Astrocyte (in vitro differentiated cells and primary cell): ENCODE results near the gene ABHD2. TPM values are rescaled to one million over a fixed set of nuclear protein-coding genes. Genes with fewer than 3 reads are reported as not detected.

Experiments
- DNase-seq: peaks from one replicate; pipeline ENCODE4 v3.0.0-alpha.2; 2010; ENCODE audit warnings: low read depth
- FAIRE-seq: peaks from 2 replicates; lab custom pipeline; 2011; peaks lifted over from hg19 to GRCh38; lab: Jason Lieb, UNC
- H2AFZ ChIP-seq: 2 replicates; pipeline ENCODE4 v1.6.0; 2012; ENCODE audit warnings: low read depth, low read length, inconsistent platforms
- H3K27ac ChIP-seq: 2 replicates; pipeline ENCODE4 v1.5.1; 2011; ENCODE audit warnings: low read depth, low read length, inconsistent platforms
- H3K27me3 ChIP-seq: 2 replicates; pipeline ENCODE4 v1.6.0; 2011; ENCODE audit warnings: low read length, inconsistent platforms; ENCODE audit not compliant: insufficient read depth
- H3K36me3 ChIP-seq: 2 replicates; pipeline ENCODE4 v1.5.1; 2011; ENCODE audit warnings: low read length, inconsistent platforms; ENCODE audit not compliant: insufficient read depth
- H3K4me1 ChIP-seq: 2 replicates; pipeline ENCODE4 v1.5.1; 2011; ENCODE audit warnings: low read length, inconsistent platforms; ENCODE audit not compliant: insufficient read depth
- H3K4me2 ChIP-seq: 2 replicates; pipeline ENCODE4 v1.6.0; 2012; ENCODE audit warnings: low read length, inconsistent platforms
- H3K4me3 ChIP-seq: 2 replicates; pipeline ENCODE4 v1.5.1; 2011; ENCODE audit warnings: low read depth, mild to moderate bottlenecking, low read length, inconsistent platforms; ENCODE audit not compliant: insufficient read depth
- H3K79me2 ChIP-seq: 2 replicates; pipeline ENCODE4 v1.6.0; 2012; ENCODE audit warnings: mild to moderate bottlenecking, low read length, inconsistent platforms; ENCODE audit not compliant: insufficient read depth
- H3K9ac ChIP-seq: 2 replicates; pipeline ENCODE4 v1.6.0; 2012; ENCODE audit warnings: mild to moderate bottlenecking, low read length, inconsistent platforms
- H3K9me3 ChIP-seq: 2 replicates; pipeline ENCODE4 v1.5.1; 2012; ENCODE audit warnings: low read depth, mild to moderate bottlenecking, low read length, inconsistent platforms; ENCODE audit not compliant: insufficient read depth
- H4K20me1 ChIP-seq: 2 replicates; pipeline ENCODE4 v1.6.0; 2012; ENCODE audit warnings: low read length, inconsistent platforms; ENCODE audit not compliant: insufficient read depth
- H3K27ac Mint-ChIP-seq: one replicate; pipeline ENCODE4 v1.8.0; 2021; ENCODE audit warnings: mild to moderate bottlenecking, mixed read lengths; ENCODE audit not compliant: unreplicated experiment
- H3K27me3 Mint-ChIP-seq: one replicate; pipeline ENCODE4 v1.8.0; 2021; ENCODE audit warnings: low read depth, mixed read lengths; ENCODE audit not compliant: unreplicated experiment
- H3K36me3 Mint-ChIP-seq: one replicate; pipeline ENCODE4 v1.8.0; 2021; ENCODE audit warnings: low read depth, mixed read lengths; ENCODE audit not compliant: unreplicated experiment
- H3K4me1 Mint-ChIP-seq: one replicate; pipeline ENCODE4 v1.8.0; 2021; ENCODE audit warnings: low read depth, mixed read lengths; ENCODE audit not compliant: unreplicated experiment
- H3K4me3 Mint-ChIP-seq: one replicate; pipeline ENCODE4 v1.8.0; 2021; ENCODE audit warnings: mild to moderate bottlenecking, moderate library complexity, mixed read lengths; ENCODE audit not compliant: unreplicated experiment
- H3K9me3 Mint-ChIP-seq: one replicate; pipeline ENCODE4 v1.8.0; 2021; ENCODE audit warnings: mild to moderate bottlenecking, mixed read lengths; ENCODE audit not compliant: unreplicated experiment
- EZH2 ChIP-seq: IDR thresholded peaks from 2 replicates; pipeline ENCODE4 v1.6.1; 2012; ENCODE audit warnings: mild to moderate bottlenecking, low read length, inconsistent platforms; ENCODE audit not compliant: insufficient read depth
- total RNA-seq: library from RNA; stranded (reverse); gene quantifications from 2 replicates; pipeline ENCODE4 v1.2.1, GENCODE V29; 2021
- TF ChIP-seq, protein P1 (sequence below): IDR thresholded peaks from 2 replicates; pipeline ENCODE4 v1.5.1; 2011; ENCODE audit warnings: low read depth, mild to moderate bottlenecking, inconsistent platforms, low read length, moderate library complexity; ENCODE audit not compliant: insufficient read depth

The ABHD2 gene
- total RNA-seq, 1 donor from 2014 or later = 41.3 TPM

DNA sequence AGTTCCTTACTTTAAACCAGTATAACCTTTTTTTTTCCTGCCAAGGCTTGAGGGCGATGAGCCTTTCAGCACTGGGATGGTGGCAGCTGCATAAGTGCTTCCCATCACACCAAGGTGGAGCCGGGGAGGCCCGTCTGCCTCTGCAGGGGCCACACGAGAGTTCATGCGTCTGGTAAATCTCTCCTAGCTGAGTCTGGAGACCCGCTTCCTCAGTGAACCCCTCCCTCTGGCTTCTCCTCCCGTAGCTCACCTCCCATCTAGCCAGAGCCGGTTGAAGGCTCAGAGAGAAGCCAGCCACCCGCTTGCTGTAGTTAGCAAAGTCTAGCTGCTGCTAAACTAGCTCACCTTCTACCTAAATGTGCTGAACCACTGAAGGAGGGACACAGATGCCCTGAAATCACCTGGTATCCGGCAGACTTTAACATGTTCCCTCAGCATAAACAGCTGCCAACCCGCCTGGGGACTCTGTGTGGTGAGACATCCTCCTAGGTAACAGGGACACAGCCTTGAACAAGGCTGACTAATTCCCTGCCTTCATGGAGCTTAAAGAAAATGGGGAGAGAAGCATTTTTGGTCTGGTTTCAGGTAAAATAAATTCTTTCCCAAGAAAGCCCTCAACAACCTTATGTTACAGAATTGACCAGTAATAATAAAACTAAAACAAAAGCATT is 90.2 kb downstream of the ABHD2 start:
- no peaks in the 10 kb centered on the region for H3K79me2 ChIP-seq
- no peak for FAIRE-seq
- TF ChIP-seq EZH2 = no peak
- TF ChIP-seq, protein P1, sequence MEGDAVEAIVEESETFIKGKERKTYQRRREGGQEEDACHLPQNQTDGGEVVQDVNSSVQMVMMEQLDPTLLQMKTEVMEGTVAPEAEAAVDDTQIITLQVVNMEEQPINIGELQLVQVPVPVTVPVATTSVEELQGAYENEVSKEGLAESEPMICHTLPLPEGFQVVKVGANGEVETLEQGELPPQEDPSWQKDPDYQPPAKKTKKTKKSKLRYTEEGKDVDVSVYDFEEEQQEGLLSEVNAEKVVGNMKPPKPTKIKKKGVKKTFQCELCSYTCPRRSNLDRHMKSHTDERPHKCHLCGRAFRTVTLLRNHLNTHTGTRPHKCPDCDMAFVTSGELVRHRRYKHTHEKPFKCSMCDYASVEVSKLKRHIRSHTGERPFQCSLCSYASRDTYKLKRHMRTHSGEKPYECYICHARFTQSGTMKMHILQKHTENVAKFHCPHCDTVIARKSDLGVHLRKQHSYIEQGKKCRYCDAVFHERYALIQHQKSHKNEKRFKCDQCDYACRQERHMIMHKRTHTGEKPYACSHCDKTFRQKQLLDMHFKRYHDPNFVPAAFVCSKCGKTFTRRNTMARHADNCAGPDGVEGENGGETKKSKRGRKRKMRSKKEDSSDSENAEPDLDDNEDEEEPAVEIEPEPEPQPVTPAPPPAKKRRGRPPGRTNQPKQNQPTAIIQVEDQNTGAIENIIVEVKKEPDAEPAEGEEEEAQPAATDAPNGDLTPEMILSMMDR = no peak
- H3K27ac Mint-ChIP-seq = no peak overlapping the region
- H3K4me1 ChIP-seq = peaks cover 8% of the 10 kb centered on the region
- H2AFZ ChIP-seq = no peak overlapping the region
- H3K4me2 ChIP-seq = no peak overlapping the region
- peaks cover 15% of the 10 kb centered on the region for H3K36me3 Mint-ChIP-seq
- H3K4me3 ChIP-seq = no peak overlapping the region
- no peaks in the 10 kb centered on the region for H3K27me3 Mint-ChIP-seq
- peaks cover 4% of the 10 kb centered on the region for H4K20me1 ChIP-seq
- no peaks in the 10 kb centered on the region for H3K9me3 Mint-ChIP-seq
- H3K9ac ChIP-seq = no peak overlapping the region
- H3K27ac ChIP-seq = no peak overlapping the region
- no peak for DNase-seq
- no peak overlapping the region for H3K4me3 Mint-ChIP-seq
- H3K36me3 ChIP-seq = peaks cover 17% of the 10 kb centered on the region
- H3K4me1 Mint-ChIP-seq = no peaks in the 10 kb centered on the region
- H3K9me3 ChIP-seq = no peaks in the 10 kb centered on the region
- H3K27me3 ChIP-seq = no peaks in the 10 kb centered on the region

DNA sequence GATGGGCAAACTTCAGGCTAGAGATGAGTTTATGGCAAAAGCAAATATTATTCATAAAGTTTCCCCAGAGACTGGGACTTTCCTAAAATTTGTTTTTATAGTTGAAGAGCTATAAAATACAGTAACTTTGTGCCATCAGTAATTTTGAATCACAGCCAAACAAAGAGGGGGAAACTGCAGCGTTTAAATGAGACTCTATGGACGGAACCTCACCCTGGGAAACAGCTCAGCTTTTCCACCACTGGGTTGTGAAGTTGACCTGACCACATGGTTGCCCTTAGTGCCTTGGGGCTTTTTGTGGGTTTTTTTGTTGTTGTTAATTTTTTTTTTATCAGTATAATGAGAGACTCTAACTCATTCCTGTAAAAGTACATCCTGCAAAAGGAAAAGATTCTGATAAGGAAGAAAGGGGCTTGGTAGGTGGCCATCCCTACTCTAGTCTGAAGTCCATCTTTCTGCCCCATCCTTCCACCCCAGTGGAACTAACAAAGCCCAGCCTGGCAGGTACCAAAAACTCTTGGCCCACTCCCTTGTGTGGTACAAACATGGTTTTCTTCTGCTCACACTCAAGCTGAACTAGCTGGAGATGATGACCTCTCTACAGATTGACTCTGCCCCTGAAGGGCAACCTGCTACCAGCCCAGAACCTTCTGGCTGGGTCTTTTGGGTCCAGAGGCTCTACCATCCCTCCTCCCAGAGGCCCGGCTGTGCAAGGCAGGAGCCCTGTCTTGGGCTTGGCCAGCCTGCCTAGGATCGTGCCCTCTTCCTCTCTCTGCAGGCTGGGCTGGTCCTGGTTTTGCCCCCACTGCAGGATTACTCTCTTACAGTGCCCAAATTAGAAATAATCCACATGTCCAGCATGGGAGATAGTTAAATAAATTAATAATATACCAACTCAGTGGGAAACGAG is 92.0 kb downstream of the ABHD2 start:
- no peak overlapping the region for H3K27ac ChIP-seq

More for the DNA sequence above, 92.0 kb downstream of the ABHD2 start:
- H3K36me3 Mint-ChIP-seq = peaks cover 17% of the 10 kb centered on the region
- no peaks in the 10 kb centered on the region for H3K4me1 Mint-ChIP-seq
- no peak overlapping the region for H2AFZ ChIP-seq
- no peak overlapping the region for H3K4me3 ChIP-seq
- H3K4me3 Mint-ChIP-seq = no peak overlapping the region
- no peaks in the 10 kb centered on the region for H3K27me3 ChIP-seq
- FAIRE-seq (no peak), DNase-seq (peak; percentile 37)
- H3K27ac Mint-ChIP-seq = no peak overlapping the region
- no peak for TF ChIP-seq EZH2
- TF ChIP-seq, protein P1 = no peak
- no peaks in the 10 kb centered on the region for H3K79me2 ChIP-seq
- H3K9me3 Mint-ChIP-seq = no peaks in the 10 kb centered on the region
- no peak overlapping the region for H3K4me2 ChIP-seq
- H4K20me1 ChIP-seq = peaks cover 8% of the 10 kb centered on the region
- no peaks in the 10 kb centered on the region for H3K9me3 ChIP-seq
- no peaks in the 10 kb centered on the region for H3K27me3 Mint-ChIP-seq
- H3K9ac ChIP-seq = no peak overlapping the region
- peaks cover 17% of the 10 kb centered on the region for H3K36me3 ChIP-seq
- peaks cover 4% of the 10 kb centered on the region for H3K4me1 ChIP-seq
